ENCODE results near the gene THRAP3.

The THRAP3 gene

DNA sequence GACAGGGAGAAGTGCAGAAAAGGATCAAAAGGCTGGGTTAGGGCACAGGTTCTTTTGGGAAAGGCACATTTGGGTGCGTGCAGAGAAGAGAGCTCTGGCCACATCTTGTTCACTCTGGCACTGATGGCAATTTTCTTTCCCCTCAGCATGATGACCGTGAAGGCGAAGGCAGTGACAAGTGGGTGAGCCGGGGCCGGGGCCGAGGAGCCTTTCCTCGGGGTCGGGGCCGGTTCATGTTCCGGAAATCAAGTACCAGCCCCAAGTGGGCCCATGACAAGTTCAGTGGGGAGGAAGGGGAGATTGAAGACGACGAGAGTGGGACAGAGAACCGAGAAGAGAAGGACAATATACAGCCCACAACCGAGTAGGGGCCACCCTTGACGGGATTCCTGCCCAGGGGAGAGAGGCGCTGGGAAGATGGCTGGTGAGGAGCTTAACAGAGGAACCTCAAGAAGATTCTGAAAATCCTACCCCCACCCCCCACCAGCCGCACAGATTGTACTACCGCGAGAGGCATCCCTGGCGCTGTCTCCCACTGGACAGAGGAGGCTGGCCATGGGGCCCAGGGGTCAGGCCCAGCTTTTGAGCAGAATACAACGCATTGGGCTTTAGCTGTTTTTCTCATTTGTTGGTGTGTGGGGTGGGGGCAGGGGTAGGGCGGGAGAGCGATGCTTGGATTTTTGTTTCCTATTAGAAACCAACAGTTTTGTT lies 79.6 kb downstream of the THRAP3 start:
- DNase-seq = no peak

GRCh38 chr1:36304521-36304920 lies 80.3 kb downstream of the THRAP3 start:
- peak; percentile 85 for DNase-seq

GRCh38 chr1:36304970-36305914 lies 81.0 kb downstream of the THRAP3 start:
- no peak for DNase-seq

- DNase-seq = no peak
These were observed 81.6 kb downstream of the THRAP3 start for GRCh38 chr1:36305915-36306209.

DNA sequence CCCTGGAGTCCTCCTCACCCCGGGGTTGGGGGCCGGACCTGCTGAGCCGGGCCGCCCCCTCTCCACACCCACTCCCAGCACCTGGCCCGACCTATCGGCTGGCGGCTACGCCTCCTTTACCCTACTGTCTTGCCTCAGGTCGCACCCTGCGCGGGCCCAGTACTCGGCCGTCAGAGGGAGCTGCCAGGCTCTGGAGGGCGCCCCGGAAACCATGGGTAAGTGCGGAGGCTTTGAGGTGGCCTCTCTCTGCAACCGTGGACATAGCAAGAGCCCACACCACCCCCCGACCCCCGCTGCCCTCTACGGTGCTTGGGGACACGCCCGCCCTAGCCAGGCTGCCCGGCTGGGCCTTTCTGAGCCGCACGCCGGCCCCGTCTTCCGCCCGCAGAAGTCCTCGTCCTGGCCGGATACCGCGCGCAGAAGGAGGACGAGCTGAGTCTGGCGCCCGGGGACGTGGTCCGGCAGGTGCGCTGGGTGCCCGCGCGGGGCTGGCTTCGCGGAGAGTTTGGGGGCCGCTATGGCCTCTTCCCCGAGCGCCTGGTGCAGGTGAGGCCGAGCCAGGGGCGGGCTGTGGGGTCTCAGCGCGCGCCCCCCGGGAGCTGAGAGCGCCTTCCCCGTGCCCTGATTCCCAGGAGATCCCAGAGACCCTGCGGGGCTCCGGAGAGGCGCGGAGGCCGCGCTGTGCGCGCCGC lies 82.1 kb downstream of the THRAP3 start, which contains the start of gene SH3D21:
Gene SH3D21, plus strand, starts transcription at position 159 of the 692 bp plus-strand sequence. Its CDS starts 53 bp downstream, at position 212.
- peak; percentile 29 for DNase-seq

GRCh38 chr1:36306902-36307456 lies 82.7 kb downstream of the THRAP3 start:
- DNase-seq = peak; percentile 95

GRCh38 chr1:36307601-36308330 lies 83.5 kb downstream of the THRAP3 start:
- no peak for DNase-seq

GRCh38 chr1:36309397-36309796 lies 85.2 kb downstream of the THRAP3 start:
- no peak for DNase-seq

GRCh38 chr1:36320291-36320761 lies 96.1 kb downstream of the THRAP3 start:
- peak; percentile 4 for DNase-seq

DNA sequence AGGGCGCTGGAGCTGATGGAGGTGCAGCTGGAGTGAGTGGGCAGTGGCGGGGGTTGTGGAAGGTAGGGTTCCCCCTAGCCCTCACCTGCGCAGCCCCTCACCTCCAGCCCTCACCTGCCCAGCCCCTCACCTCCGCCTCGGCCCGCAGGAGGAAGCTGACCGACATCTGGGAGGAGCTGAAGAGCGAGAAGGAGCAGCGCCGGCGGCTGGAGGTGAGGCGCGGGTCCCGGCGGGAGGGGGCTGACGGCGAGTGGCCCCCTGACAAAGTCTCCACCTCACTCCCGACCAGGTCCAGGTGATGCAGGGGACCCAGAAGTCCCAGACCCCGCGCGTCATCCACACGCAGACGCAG lies 96.5 kb downstream of the THRAP3 start:
- no peak for DNase-seq

GRCh38 chr1:36321119-36321951 lies 97.1 kb downstream of the THRAP3 start:
- DNase-seq = peak; percentile 31

- no peak for DNase-seq
These were observed 98.0 kb downstream of the THRAP3 start for GRCh38 chr1:36322041-36322785.

- peak; percentile 35 for DNase-seq
These were observed 98.8 kb downstream of the THRAP3 start for GRCh38 chr1:36322786-36323635.

GRCh38 chr1:36323636-36324352 lies 99.6 kb downstream of the THRAP3 start, which contains the start of gene EVA1B:
Gene EVA1B, minus strand, starts transcription at chr1:36323645. Its CDS starts 608 bp downstream, at chr1:36323037.
- peak; percentile 61 for DNase-seq

GRCh38 chr1:36324353-36324703 lies 100.1 kb downstream of the THRAP3 start:
- DNase-seq = no peak

DNA sequence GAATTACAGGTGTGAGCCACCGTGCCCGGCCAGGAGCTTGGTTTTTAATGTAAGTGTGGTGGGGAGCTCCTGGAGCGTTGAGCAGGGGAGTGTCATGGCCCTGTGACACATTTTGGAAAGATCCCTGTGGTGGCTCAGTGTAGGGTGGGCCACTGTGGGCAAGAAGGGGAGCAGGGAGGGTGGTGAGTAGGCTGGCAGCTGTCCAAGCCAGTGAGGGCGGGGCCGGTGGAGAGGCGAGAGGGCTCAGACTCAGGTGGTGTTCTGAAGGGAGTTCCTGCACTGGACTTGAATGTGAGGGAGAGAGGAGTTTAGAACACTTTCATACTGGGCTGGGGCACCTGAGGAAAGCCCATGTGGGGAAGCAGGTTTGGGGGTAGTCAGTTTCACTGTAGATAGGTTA lies 102.3 kb downstream of the THRAP3 start:
- no peak for DNase-seq

DNA sequence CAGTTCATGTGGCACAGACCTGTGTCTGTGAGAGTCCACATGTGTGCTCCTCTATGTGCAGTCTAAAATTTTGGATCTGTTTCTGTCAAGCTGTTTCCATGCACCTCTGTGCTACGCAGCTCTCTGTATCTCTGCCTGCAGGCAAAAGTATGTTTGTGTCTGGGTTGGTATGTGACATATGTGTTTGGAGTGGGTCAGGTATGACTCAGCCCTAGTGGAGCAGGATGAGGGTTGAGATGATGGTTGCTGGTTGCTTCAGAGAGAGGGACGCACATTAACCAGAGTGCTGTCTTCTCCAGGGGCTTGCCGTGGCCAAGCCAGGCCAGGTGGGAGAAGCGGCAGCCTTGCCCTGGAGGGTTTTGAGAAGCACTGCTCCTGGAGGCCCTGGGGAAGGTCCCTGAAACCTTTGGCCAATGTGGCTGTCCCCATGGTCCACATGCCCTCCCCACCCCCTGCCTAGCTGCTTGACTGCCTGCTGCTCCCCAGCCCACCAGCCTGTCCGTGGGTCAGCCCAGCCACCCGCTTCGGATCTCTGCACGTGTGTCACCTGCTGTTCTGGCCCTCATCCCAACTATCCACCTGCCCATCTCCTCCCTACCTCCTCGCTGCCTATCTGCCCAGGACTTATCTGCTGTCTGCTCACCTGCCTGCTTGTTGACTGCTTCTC lies 103.3 kb downstream of the THRAP3 start:
- no peak for DNase-seq

DNA sequence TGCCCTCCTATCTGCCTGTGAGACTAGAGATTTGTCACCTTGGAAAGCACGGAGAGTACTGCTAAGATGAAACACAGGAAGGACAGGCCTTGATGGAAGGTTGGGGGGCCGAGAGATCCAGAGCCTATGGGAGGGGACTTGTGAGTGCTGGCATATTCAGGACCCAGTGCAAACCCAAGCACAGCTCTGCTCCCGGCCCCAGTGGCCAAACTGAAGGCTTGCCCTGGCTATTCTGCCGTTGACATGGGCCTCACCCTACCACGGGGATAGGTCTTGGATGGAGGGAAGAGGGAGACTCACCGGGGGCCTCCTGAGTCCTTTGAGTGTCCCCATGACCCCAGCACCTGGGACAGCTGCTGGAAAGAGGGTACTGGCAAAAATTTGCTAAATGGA lies 103.8 kb downstream of the THRAP3 start:
- DNase-seq = no peak

Measured in suppressor macrophage treated with lipopolysaccharide for 4 hours (primary cell).